DND-41 (cell line): ENCODE results near the gene FOLR3.
"Not testable (repeated sequence)": the region's sequence is repeated elsewhere in the genome, so short reads cannot be mapped to it uniquely, and the experiment has no call there.

Experiments used
- ATAC-seq: fragments of 200-7000 bp; cut with Tn5 transposase; 3 replicates; pipeline ENCODE4 v1.9.1; 2021; ENCODE audit warnings: low read depth; ENCODE audit not compliant: insufficient read depth
- DNase-seq: peaks from one replicate; pipeline ENCODE4 v3.0.0-alpha.2; 2020
- H2AFZ ChIP-seq: 2 replicates; pipeline ENCODE4 v1.6.0; 2012; ENCODE audit warnings: low read depth, low read length
- H3K27ac ChIP-seq: 2 replicates; pipeline ENCODE4 v1.5.1; 2012; ENCODE audit warnings: low read length, inconsistent platforms
- H3K27me3 ChIP-seq: fragments of 200-600 bp; sonication (generic); 2 replicates; pipeline ENCODE4 v1.6.0; 2012; ENCODE audit warnings: low read length, mild to moderate bottlenecking, inconsistent platforms; ENCODE audit not compliant: insufficient read depth, poor library complexity
- H3K36me3 ChIP-seq: 2 replicates; pipeline ENCODE4 v1.5.1; 2012; ENCODE audit warnings: low read length, inconsistent platforms; ENCODE audit not compliant: insufficient read depth
- H3K4me1 ChIP-seq: 2 replicates; pipeline ENCODE4 v1.5.1; 2012; ENCODE audit warnings: mild to moderate bottlenecking, low read length; ENCODE audit not compliant: insufficient read depth
- H3K4me2 ChIP-seq: 2 replicates; pipeline ENCODE4 v1.6.0; 2012; ENCODE audit warnings: mild to moderate bottlenecking, moderate library complexity, low read length, inconsistent platforms; ENCODE audit not compliant: insufficient read depth
- H3K4me3 ChIP-seq, 2 experiments: fragments of 200-600 bp in 1 of 2; shearing (Covaris generic) in 1 of 2; 2 replicates each; pipeline ENCODE4 v1.5.1; 2012 to 2016; ENCODE audit warnings: inconsistent platforms in 2 of 2, low read length in 2 of 2, mild to moderate bottlenecking in 2 of 2, low read depth in 1 of 2, moderate library complexity in 1 of 2
- H3K79me2 ChIP-seq: 2 replicates; pipeline ENCODE4 v1.6.0; 2012; ENCODE audit warnings: low read length, inconsistent platforms; ENCODE audit not compliant: insufficient read depth
- H3K9ac ChIP-seq: 2 replicates; pipeline ENCODE4 v1.6.0; 2012; ENCODE audit warnings: low read depth, mild to moderate bottlenecking, inconsistent platforms, low read length, moderate library complexity
- H3K9me3 ChIP-seq: 2 replicates; pipeline ENCODE4 v1.5.1; 2012; ENCODE audit warnings: low read length, moderate library complexity, mild to moderate bottlenecking, inconsistent platforms; ENCODE audit not compliant: insufficient read depth, severe bottlenecking
- H4K20me1 ChIP-seq: 2 replicates; pipeline ENCODE4 v1.6.0; 2012; ENCODE audit warnings: low read length; ENCODE audit not compliant: insufficient read depth
- EZH2 ChIP-seq: IDR thresholded peaks from 3 replicates; pipeline ENCODE4 v1.6.1; 2012; ENCODE audit warnings: borderline replicate concordance, low read depth, mild to moderate bottlenecking, moderate library complexity, low read length, inconsistent platforms; ENCODE audit not compliant: severe bottlenecking
- TF ChIP-seq, protein P1 (sequence below): IDR thresholded peaks from 2 replicates; pipeline ENCODE4 v1.5.1; 2012; ENCODE audit warnings: borderline replicate concordance, low read length, moderate library complexity, mild to moderate bottlenecking; ENCODE audit not compliant: poor library complexity, severe bottlenecking; ENCODE audit errors: extremely low read depth

The FOLR3 gene

DNA sequence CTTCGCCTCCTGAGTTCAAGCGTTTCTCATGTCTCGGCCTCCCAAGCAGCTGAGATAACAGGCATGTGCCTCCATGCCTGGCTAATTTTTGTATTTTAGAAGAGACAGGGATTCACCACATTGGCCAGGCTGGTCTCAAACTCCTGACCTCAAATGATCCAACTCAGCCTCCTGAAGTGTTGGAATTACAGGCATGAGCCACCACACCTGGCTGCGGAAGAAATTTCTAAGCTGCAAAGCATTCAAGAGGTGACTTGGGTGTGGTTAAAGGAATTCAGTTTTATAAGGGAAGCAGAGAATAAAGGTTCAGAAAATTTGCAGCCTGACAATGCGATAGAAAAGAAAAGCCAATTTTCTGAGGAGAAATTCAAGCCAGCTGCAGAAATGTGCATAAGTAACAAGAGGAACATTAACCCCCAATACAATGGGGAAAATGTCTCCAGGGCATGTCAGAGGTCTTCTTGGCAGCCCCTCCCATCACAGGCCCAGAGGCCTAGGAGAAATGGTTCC is 33.6 kb downstream of the FOLR3 start:
- ATAC-seq, DNase-seq: not testable (repeated sequence)

DNA sequence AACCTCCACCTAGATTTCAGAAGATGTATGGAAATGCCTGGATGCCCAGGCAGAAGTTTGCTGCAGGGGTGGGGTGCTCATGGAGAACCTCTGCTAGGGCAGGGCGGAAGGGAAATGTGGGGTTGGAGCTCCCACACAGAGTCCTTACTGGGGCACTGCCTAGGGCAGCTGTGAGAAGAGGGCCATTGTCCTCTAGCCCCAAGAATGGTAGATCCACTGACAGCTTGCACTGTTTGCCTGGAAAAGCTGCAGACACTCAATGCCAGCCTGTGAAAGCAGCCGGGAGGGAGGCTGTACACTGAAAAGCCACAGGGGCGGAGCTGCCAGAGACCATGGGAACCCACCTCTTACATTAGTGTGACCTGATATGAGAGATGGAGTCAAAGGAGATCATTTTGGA is 34.2 kb downstream of the FOLR3 start:
- not testable (repeated sequence) for H3K9me3 ChIP-seq, ATAC-seq, H3K9ac ChIP-seq, H4K20me1 ChIP-seq, H3K27ac ChIP-seq, H3K4me3 ChIP-seq, DNase-seq, H3K4me1 ChIP-seq, H2AFZ ChIP-seq, H3K27me3 ChIP-seq, H3K36me3 ChIP-seq, H3K79me2 ChIP-seq, H3K4me2 ChIP-seq

More for the DNA sequence above, 33.6 kb downstream of the FOLR3 start:
- not testable (repeated sequence) for H3K27me3 ChIP-seq, H3K4me3 ChIP-seq, H3K4me1 ChIP-seq, H4K20me1 ChIP-seq, H3K79me2 ChIP-seq, H3K4me2 ChIP-seq, H3K27ac ChIP-seq, H3K9me3 ChIP-seq, H3K36me3 ChIP-seq, H3K9ac ChIP-seq, H2AFZ ChIP-seq

GRCh38 chr11:72172043-72172442 is 36.5 kb downstream of the FOLR3 start:
- not testable (repeated sequence) for H3K27ac ChIP-seq, H3K4me2 ChIP-seq, H4K20me1 ChIP-seq, ATAC-seq, H2AFZ ChIP-seq, H3K79me2 ChIP-seq, H3K9ac ChIP-seq, H3K4me1 ChIP-seq, H3K4me3 ChIP-seq, H3K9me3 ChIP-seq, DNase-seq, H3K36me3 ChIP-seq, H3K27me3 ChIP-seq

DNA sequence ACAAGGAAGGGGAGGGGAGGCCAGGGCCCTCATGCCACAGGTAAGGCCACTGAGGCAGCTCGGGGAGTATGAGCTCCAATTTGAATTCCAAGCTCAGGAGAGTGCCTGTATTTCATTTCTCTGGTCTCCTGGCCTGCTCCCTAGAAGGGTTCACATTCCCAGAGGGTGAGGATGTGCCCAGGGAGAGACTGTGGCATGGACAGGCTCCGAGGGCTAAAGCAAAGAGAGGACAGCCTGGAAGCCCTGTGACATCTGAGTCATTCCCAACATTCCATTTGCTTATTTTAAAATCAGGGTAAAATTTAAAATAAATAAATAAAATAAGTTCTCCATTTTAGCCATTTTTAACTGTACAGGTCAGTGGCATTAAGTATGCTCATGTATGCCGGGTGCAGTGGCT is 37.8 kb downstream of the FOLR3 start:
- Histone ChIP-seq H3K4me3 (no peak overlapping the region), H3K79me2 (no peaks in the 10 kb centered on the region), H3K27me3 (peaks cover 8% of the 10 kb centered on the region), H3K9ac (no peak overlapping the region), H3K36me3 (no peaks in the 10 kb centered on the region), H2AFZ (no peak overlapping the region), H4K20me1 (no peaks in the 10 kb centered on the region), H3K9me3 (no peaks in the 10 kb centered on the region), H3K27ac (no peak overlapping the region), H3K4me1 (no peaks in the 10 kb centered on the region), H3K4me2 (no peak overlapping the region)
- DNase-seq = no peak
- ATAC-seq = no peak
- TF ChIP-seq, protein P1, sequence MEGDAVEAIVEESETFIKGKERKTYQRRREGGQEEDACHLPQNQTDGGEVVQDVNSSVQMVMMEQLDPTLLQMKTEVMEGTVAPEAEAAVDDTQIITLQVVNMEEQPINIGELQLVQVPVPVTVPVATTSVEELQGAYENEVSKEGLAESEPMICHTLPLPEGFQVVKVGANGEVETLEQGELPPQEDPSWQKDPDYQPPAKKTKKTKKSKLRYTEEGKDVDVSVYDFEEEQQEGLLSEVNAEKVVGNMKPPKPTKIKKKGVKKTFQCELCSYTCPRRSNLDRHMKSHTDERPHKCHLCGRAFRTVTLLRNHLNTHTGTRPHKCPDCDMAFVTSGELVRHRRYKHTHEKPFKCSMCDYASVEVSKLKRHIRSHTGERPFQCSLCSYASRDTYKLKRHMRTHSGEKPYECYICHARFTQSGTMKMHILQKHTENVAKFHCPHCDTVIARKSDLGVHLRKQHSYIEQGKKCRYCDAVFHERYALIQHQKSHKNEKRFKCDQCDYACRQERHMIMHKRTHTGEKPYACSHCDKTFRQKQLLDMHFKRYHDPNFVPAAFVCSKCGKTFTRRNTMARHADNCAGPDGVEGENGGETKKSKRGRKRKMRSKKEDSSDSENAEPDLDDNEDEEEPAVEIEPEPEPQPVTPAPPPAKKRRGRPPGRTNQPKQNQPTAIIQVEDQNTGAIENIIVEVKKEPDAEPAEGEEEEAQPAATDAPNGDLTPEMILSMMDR = no peak
- TF ChIP-seq EZH2 = no peak

- no peak for TF ChIP-seq EZH2
- TF ChIP-seq, protein P1 = no peak
- Histone ChIP-seq H3K9ac (no peak overlapping the region), H4K20me1 (no peaks in the 10 kb centered on the region), H3K27ac (no peak overlapping the region), H3K4me2 (no peak overlapping the region), H3K9me3 (no peaks in the 10 kb centered on the region), H3K79me2 (no peaks in the 10 kb centered on the region), H3K36me3 (no peaks in the 10 kb centered on the region), H2AFZ (no peak overlapping the region), H3K4me3 (no peak overlapping the region), H3K27me3 (peaks cover 8% of the 10 kb centered on the region), H3K4me1 (no peaks in the 10 kb centered on the region)
- DNase-seq = no peak
- ATAC-seq = no peak
Observed at GRCh38 chr11:72174302-72175070, 39.0 kb downstream of the FOLR3 start.
